ENCODE data around the gene OR4D9. TPM values are rescaled to one million over a fixed set of nuclear protein-coding genes. Genes with fewer than 3 reads are reported as not detected.

OR4D9 gene
- total and polyA plus RNA-seq, 2 donors (not counting 1 experiment from before 2014, with no cell fraction given), result not detected

DNA sequence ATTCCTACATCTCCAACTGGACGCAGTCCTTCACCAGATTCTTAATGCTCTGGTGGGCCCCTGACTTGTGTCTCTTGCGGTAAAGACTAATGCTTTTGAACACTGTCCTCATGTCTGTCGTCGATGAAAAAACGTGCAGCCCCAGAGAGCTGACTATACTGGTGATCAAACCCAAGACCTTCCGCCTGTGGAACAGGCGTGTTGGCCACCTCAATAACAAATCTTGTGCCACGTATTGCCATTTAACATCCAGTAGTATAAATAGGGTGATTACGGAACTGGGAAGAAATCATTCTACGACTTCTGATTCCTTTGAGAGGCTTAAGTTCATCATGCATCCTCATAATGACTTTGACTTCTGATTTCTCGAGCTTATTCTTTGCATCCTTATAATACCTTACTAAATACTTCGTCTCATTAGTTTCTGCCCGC, 45.6 kb downstream of the OR4D9 start:
- ChIA-PET POLR2A (interaction anchor here (0.5 to 1.2 kb wide), 2 partner anchors 59 to 112 kb away, joined by 3 to 6 read pairs; partner anchors contain the start of gene OSBP), CTCF (interaction anchor here (0.8 to 1.5 kb wide), 2 partner anchors 9 to 112 kb away, joined by 3 to 4 read pairs; partner anchors contain the start of gene PATL1)
- DNase-seq (no peak), ATAC-seq (ENCODE audit: low read depth) (no peak)
- Histone ChIP-seq H2AFZ (ENCODE audit: insufficient read depth, low read depth, low read length, poor library complexity, severe bottlenecking) (peak overlapping the region; percentile 32), H3K4me1 (ENCODE audit: control insufficient read depth in 2 of 2, insufficient read depth in 2 of 2, low read length in 2 of 2) (peaks cover 29 to 49% of the 10 kb centered on the region in 2 donors), H3K36me3 (replicated peaks in 1 of 2; ENCODE audit: control extremely low read depth in 1 of 2, control insufficient read depth in 1 of 2, extremely low read depth in 1 of 2, insufficient read depth in 2 of 2, low read length in 1 of 2) (no peaks in the 10 kb centered on the region), H3K27me3 (replicated peaks in 1 of 4; ENCODE audit: control extremely low read depth in 1 of 4, control insufficient read depth in 3 of 4, insufficient read depth in 4 of 4, low read length in 3 of 4) (peaks cover 0 to 8% (median 3%) of the 10 kb centered on the region in 4 experiments), H3K79me2 (ENCODE audit: control insufficient read depth, insufficient read depth, low read length) (no peaks in the 10 kb centered on the region), H3K27ac (ENCODE audit: low read length in 2 of 2) (no peak overlapping the region), H3K4me3 (ENCODE audit: control extremely low read depth in 1 of 5, extremely low read depth in 1 of 5, insufficient read depth in 1 of 5, low read depth in 2 of 5, low read length in 4 of 5) (peak overlapping the region in 4 of 5 experiments; percentile 32 to 56 (median 36)), H4K20me1 (ENCODE audit: control insufficient read depth, insufficient read depth, low read length, poor library complexity, severe bottlenecking) (no peaks in the 10 kb centered on the region), H3K9me3 (ENCODE audit: control extremely low read depth in 1 of 3, control insufficient read depth in 2 of 3, insufficient read depth in 1 of 3, low read length in 2 of 3) (peaks cover 0 to 11% (median 1%) of the 10 kb centered on the region in 3 donors), H3K4me2 (replicated peaks; ENCODE audit: low read depth, low read length, poor library complexity, severe bottlenecking) (peak overlapping the region; percentile 76), H3K9ac (ENCODE audit: low read length) (peak overlapping the region; percentile 51)
- intact Hi-C loops (cut with micrococcal nuclease), result loop anchor here (5.0 to 10.0 kb wide), 2 partner anchors 198 to 385 kb away; partner anchors contain the start of genes DTX4 and STX3
- Mint-ChIP-seq H3K4me3 (peak overlapping the region; percentile 75), H3K27me3 (no peaks in the 10 kb centered on the region), H3K4me1 (peaks cover 52% of the 10 kb centered on the region), H3K9me3 (ENCODE audit: insufficient read depth) (no peaks in the 10 kb centered on the region), H3K27ac (peak overlapping the region; percentile 56)
- WGBS (ENCODE audit: insufficient coverage), result 0% methylated on average over 5 of the region's 13 CpGs
- TF ChIP-seq EZH2 (IDR thresholded peaks at IDR 0.05; ENCODE audit: borderline replicate concordance, insufficient read depth, low read depth, low read length, poor library complexity, severe bottlenecking), result no peak
- TF ChIP-seq CTCF (IDR thresholded peaks at IDR 0.05), result no peak

- Histone ChIP-seq H3K79me2 (ENCODE audit: control insufficient read depth, insufficient read depth, low read length) (no peaks in the 10 kb centered on the region), H3K36me3 (replicated peaks in 1 of 2; ENCODE audit: control extremely low read depth in 1 of 2, control insufficient read depth in 1 of 2, extremely low read depth in 1 of 2, insufficient read depth in 2 of 2, low read length in 1 of 2) (no peaks in the 10 kb centered on the region), H3K4me1 (ENCODE audit: control insufficient read depth in 2 of 2, insufficient read depth in 2 of 2, low read length in 2 of 2) (peaks cover 28 to 49% of the 10 kb centered on the region in 2 donors), H3K4me3 (ENCODE audit: control extremely low read depth in 1 of 5, extremely low read depth in 1 of 5, insufficient read depth in 1 of 5, low read depth in 2 of 5, low read length in 4 of 5) (no peak overlapping the region), H3K9ac (ENCODE audit: low read length) (no peak overlapping the region), H2AFZ (ENCODE audit: insufficient read depth, low read depth, low read length, poor library complexity, severe bottlenecking) (no peak overlapping the region), H3K27me3 (replicated peaks in 1 of 4; ENCODE audit: control extremely low read depth in 1 of 4, control insufficient read depth in 3 of 4, insufficient read depth in 4 of 4, low read length in 3 of 4) (peaks cover 0 to 8% (median 3%) of the 10 kb centered on the region in 4 experiments), H4K20me1 (ENCODE audit: control insufficient read depth, insufficient read depth, low read length, poor library complexity, severe bottlenecking) (no peaks in the 10 kb centered on the region), H3K9me3 (ENCODE audit: control extremely low read depth in 1 of 3, control insufficient read depth in 2 of 3, insufficient read depth in 1 of 3, low read length in 2 of 3) (peaks cover 0 to 9% (median 1%) of the 10 kb centered on the region in 3 donors), H3K27ac (ENCODE audit: low read length in 2 of 2) (no peak overlapping the region), H3K4me2 (replicated peaks; ENCODE audit: low read depth, low read length, poor library complexity, severe bottlenecking) (no peak overlapping the region)
- intact Hi-C loops (cut with micrococcal nuclease), result loop anchor here (5.0 to 10.0 kb wide), 2 partner anchors 197 to 386 kb away; partner anchors contain the start of genes DTX4 and STX3
- Mint-ChIP-seq H3K4me1 (peaks cover 47% of the 10 kb centered on the region), H3K27ac (no peak overlapping the region), H3K4me3 (peak overlapping the region; percentile 63), H3K27me3 (no peaks in the 10 kb centered on the region), H3K9me3 (ENCODE audit: insufficient read depth) (no peaks in the 10 kb centered on the region)
- no peak for ATAC-seq (ENCODE audit: low read depth)
- WGBS (ENCODE audit: insufficient coverage), result 57% methylated on average over 4 of the region's 7 CpGs
- POLR2A ChIA-PET, result interaction anchor here (1.2 to 2.1 kb wide), 2 partner anchors 57 kb away, joined by 3 to 6 read pairs; partner anchors contain the start of gene OSBP
- TF ChIP-seq EZH2 (IDR thresholded peaks at IDR 0.05; ENCODE audit: borderline replicate concordance, insufficient read depth, low read depth, low read length, poor library complexity, severe bottlenecking), result no peak
- no peak for DNase-seq
- CTCF ChIA-PET, result interaction anchor here (1.7 to 5.4 kb wide), 2 partner anchors 10 to 21 kb away, joined by 5 to 22 read pairs; no protein-coding TSS in a partner anchor
Measured at GRCh38 chr11:59558270-59558643, 46.9 kb downstream of the OR4D9 start.

All from B cell (primary cell).